PC-3 (cell line): ENCODE results near the gene TYW1. TPM values are rescaled to one million over a fixed set of nuclear protein-coding genes. Genes with fewer than 3 reads are reported as not detected.
"Not testable (repeated sequence)": the region's sequence is repeated elsewhere in the genome, so short reads cannot be mapped to it uniquely, and the experiment has no call there.

ENCODE experiments used
- ATAC-seq: fragments of 200-7000 bp; cut with Tn5 transposase; 2 replicates; pipeline ENCODE4 v1.9.1; 2020; ENCODE audit warnings: mild to moderate bottlenecking, moderate library complexity
- BruUV-seq: library from RNA; stranded (reverse); fragments of 400-500 nt; replicated peaks from 2 replicates; lab custom pipeline; 2021; lab: Mats Ljungman, UMichigan
- CTCF ChIA-PET: fragments of 300-600 bp; sonication (Branson Sonifier 250); formaldehyde crosslinking; loops from one replicate; lab custom pipeline; 2022; ENCODE audit warnings: antibody characterized with exemption; lab: Charles Lee
- POLR2A ChIA-PET: fragments of 300-600 bp; sonication (Branson Sonifier 250); formaldehyde crosslinking; loops from one replicate; lab custom pipeline; 2022; ENCODE audit warnings: antibody characterized with exemption; ENCODE audit not compliant: unreplicated experiment; lab: Charles Lee
- DNase-seq: peaks from one replicate; pipeline ENCODE4 v3.0.0-alpha.2; 2015
- H2AFZ ChIP-seq: fragments of 300-600 bp; sonication (generic); 2 replicates; pipeline ENCODE4 v1.6.0; 2016; ENCODE audit warnings: antibody characterized with exemption, low read length
- H3F3A ChIP-seq: fragments of 300-600 bp; sonication (generic); one replicate; pipeline ENCODE4 v1.6.0; 2017; ENCODE audit warnings: antibody characterized with exemption, low read length, control low read depth, mild to moderate bottlenecking; ENCODE audit not compliant: unreplicated experiment
- H3K27ac ChIP-seq: fragments of 300-600 bp; sonication (generic); 2 replicates; pipeline ENCODE4 v1.5.1; 2016; ENCODE audit warnings: mild to moderate bottlenecking, low read length
- H3K27me3 ChIP-seq: fragments of 300-600 bp; sonication (generic); 2 replicates; pipeline ENCODE4 v1.6.1; 2016; ENCODE audit warnings: low read length, mixed read lengths
- H3K36me3 ChIP-seq: fragments of 300-600 bp; sonication (generic); 2 replicates; pipeline ENCODE4 v1.6.1; 2016; ENCODE audit warnings: low read depth, mixed run types, low read length, mixed read lengths
- H3K4me1 ChIP-seq: fragments of 300-600 bp; sonication (generic); 2 replicates; pipeline ENCODE4 v1.5.1; 2016; ENCODE audit warnings: low read length; ENCODE audit not compliant: insufficient read depth
- H3K4me2 ChIP-seq: fragments of 300-600 bp; sonication (generic); 2 replicates; pipeline ENCODE4 v1.6.0; 2016; ENCODE audit warnings: low read length
- H3K4me3 ChIP-seq: fragments of 300-600 bp; sonication (generic); 2 replicates; pipeline ENCODE4 v1.5.1; 2016; ENCODE audit warnings: mild to moderate bottlenecking, low read length, mixed read lengths
- H3K79me2 ChIP-seq: fragments of 300-600 bp; sonication (generic); 2 replicates; pipeline ENCODE4 v1.6.1; 2017; ENCODE audit warnings: low read length, mixed read lengths
- H3K9ac ChIP-seq: fragments of 300-600 bp; sonication (generic); 2 replicates; pipeline ENCODE4 v1.6.0; 2016; ENCODE audit warnings: mild to moderate bottlenecking, low read length
- H3K9me2 ChIP-seq: fragments of 300-600 bp; sonication (generic); replicated peaks from 2 replicates; pipeline ENCODE4 v1.6.1; 2016; ENCODE audit warnings: mixed run types, low read length, mixed read lengths
- H3K9me3 ChIP-seq: fragments of 300-600 bp; sonication (generic); 2 replicates; pipeline ENCODE4 v1.6.1; 2016; ENCODE audit warnings: low read length, mixed read lengths
- H4K20me1 ChIP-seq: fragments of 300-600 bp; sonication (generic); 2 replicates; pipeline ENCODE4 v1.6.1; 2016; ENCODE audit warnings: low read length, mixed read lengths
- CTCF ChIP-seq: fragments of 300-600 bp; sonication (generic); conservative IDR thresholded peaks from 2 replicates; pipeline ENCODE4 v1.5.1; 2017; ENCODE audit warnings: antibody characterized with exemption, low read depth, mild to moderate bottlenecking, low read length
- EZH2 ChIP-seq: fragments of 300-600 bp; sonication (generic); IDR thresholded peaks from one replicate; pipeline ENCODE4 v1.6.1; 2017; ENCODE audit warnings: antibody characterized with exemption, mild to moderate bottlenecking, low read length; ENCODE audit not compliant: unreplicated experiment
- EZH2phosphoT487 ChIP-seq: fragments of 300-600 bp; sonication (generic); IDR thresholded peaks from 2 replicates; pipeline ENCODE4 v1.6.1; 2018; ENCODE audit warnings: mild to moderate bottlenecking, antibody characterized with exemption, low read length, borderline replicate concordance
- intact Hi-C: fragments of 100-400 bp; cut with micrococcal nuclease; formaldehyde crosslinking; loops from 2 replicates; pipeline ENCODE4 v1.9.0; 2023
- total RNA-seq: library from RNA; depleted of rRNA; stranded (reverse); fragments of >200 nt; gene quantifications from 2 replicates; pipeline ENCODE4 v1.2.3, GENCODE V29; 2014

The TYW1 gene
- total RNA-seq, 1 experiment from 2014 or later = 13.4 TPM

- DNase-seq (no peak), ATAC-seq (no peak)
- Histone ChIP-seq H3K9ac (no peak overlapping the region), H3F3A (no peaks in the 10 kb centered on the region), H3K4me3 (no peak overlapping the region), H3K4me1 (no peaks in the 10 kb centered on the region), H3K27ac (no peak overlapping the region), H2AFZ (no peak overlapping the region), H3K36me3 (no peaks in the 10 kb centered on the region), H3K9me3 (no peaks in the 10 kb centered on the region), H3K9me2 (no peaks in the 10 kb centered on the region), H3K79me2 (no peaks in the 10 kb centered on the region), H4K20me1 (no peaks in the 10 kb centered on the region), H3K4me2 (no peak overlapping the region), H3K27me3 (no peaks in the 10 kb centered on the region)
- CTCF ChIA-PET = no interaction called here
- POLR2A ChIA-PET = no interaction called here
- intact Hi-C loops = no loop called here
- no TSS peak for BruUV-seq
- TF ChIP-seq EZH2 (no peak), EZH2phosphoT487 (no peak), CTCF (no peak)
Observed at GRCh38 chr7:67206452-67206851, 209.8 kb downstream of the TYW1 start.

GRCh38 chr7:67208656-67209055, 212.0 kb downstream of the TYW1 start:
- H3K4me3 ChIP-seq, H3K79me2 ChIP-seq, H3K9ac ChIP-seq, H3K9me2 ChIP-seq, H2AFZ ChIP-seq, H3K9me3 ChIP-seq, H3F3A ChIP-seq, DNase-seq, H3K27me3 ChIP-seq, intact Hi-C loops, ATAC-seq, CTCF ChIA-PET, H3K36me3 ChIP-seq, H3K4me1 ChIP-seq, BruUV-seq, H3K27ac ChIP-seq, H4K20me1 ChIP-seq, POLR2A ChIA-PET, H3K4me2 ChIP-seq: not testable (repeated sequence)

- ChIA-PET POLR2A (interaction anchor here (0.5 kb wide), 1 partner anchor 92 kb away, joined by 7 read pairs; no protein-coding TSS in a partner anchor), CTCF (no interaction called here)
- H3K4me1 ChIP-seq = no peaks in the 10 kb centered on the region
- DNase-seq (no peak), ATAC-seq (no peak)
- no peaks in the 10 kb centered on the region for H3K79me2 ChIP-seq
- H3K4me2 ChIP-seq = no peak overlapping the region
- no peaks in the 10 kb centered on the region for H3K36me3 ChIP-seq
- H3F3A ChIP-seq = no peaks in the 10 kb centered on the region
- TF ChIP-seq CTCF (no peak), EZH2phosphoT487 (no peak), EZH2 (no peak)
- H4K20me1 ChIP-seq = no peaks in the 10 kb centered on the region
- no peaks in the 10 kb centered on the region for H3K9me2 ChIP-seq
- H3K27me3 ChIP-seq = no peaks in the 10 kb centered on the region
- no peak overlapping the region for H3K4me3 ChIP-seq
- H3K9me3 ChIP-seq = no peaks in the 10 kb centered on the region
- no peak overlapping the region for H3K27ac ChIP-seq
- no peak overlapping the region for H2AFZ ChIP-seq
- no TSS peak for BruUV-seq
- no peak overlapping the region for H3K9ac ChIP-seq
- intact Hi-C loops = no loop called here
Observed at GRCh38 chr7:67209256-67209655, 212.6 kb downstream of the TYW1 start.
